Karpas-422 (cell line): ENCODE measurements around the gene IGFBPL1. TPM values are rescaled to one million over a fixed set of nuclear protein-coding genes. Genes with fewer than 3 reads are reported as not detected.

Source experiments
- DNase-seq: peaks from one replicate; pipeline ENCODE4 v3.0.0-alpha.2; 2015
- H2AFZ ChIP-seq: fragments of 200-600 bp; sonication (generic); 2 replicates; pipeline ENCODE4 v1.6.1; 2014; ENCODE audit warnings: antibody characterized with exemption, low read length, mixed read lengths
- H3K27ac ChIP-seq: fragments of 200-600 bp; sonication (generic); 2 replicates; pipeline ENCODE4 v1.5.1; 2014; ENCODE audit warnings: mild to moderate bottlenecking, low read length, moderate library complexity
- H3K27me3 ChIP-seq: fragments of 200-600 bp; sonication (generic); 2 replicates; pipeline ENCODE4 v1.6.1; 2014; ENCODE audit warnings: low read length, mixed read lengths
- H3K36me3 ChIP-seq: fragments of 200-600 bp; sonication (generic); 2 replicates; pipeline ENCODE4 v1.6.1; 2014; ENCODE audit warnings: low read length, mixed read lengths; ENCODE audit not compliant: insufficient read depth
- H3K4me1 ChIP-seq: fragments of 200-600 bp; sonication (generic); 2 replicates; pipeline ENCODE4 v1.6.1; 2014; ENCODE audit warnings: mild to moderate bottlenecking, low read length, mixed read lengths
- H3K4me2 ChIP-seq: fragments of 200-600 bp; sonication (generic); 2 replicates; pipeline ENCODE4 v1.6.1; 2014; ENCODE audit warnings: low read length, low read depth, mild to moderate bottlenecking; ENCODE audit not compliant: poor library complexity, severe bottlenecking
- H3K4me3 ChIP-seq: fragments of 200-600 bp; sonication (generic); 2 replicates; pipeline ENCODE4 v1.5.1; 2014; ENCODE audit warnings: mild to moderate bottlenecking, antibody characterized with exemption, low read length, mixed read lengths
- H3K79me2 ChIP-seq: fragments of 200-600 bp; sonication (generic); 2 replicates; pipeline ENCODE4 v1.6.1; 2014; ENCODE audit warnings: mild to moderate bottlenecking, low read length, mixed read lengths
- H3K9ac ChIP-seq: fragments of 200-600 bp; sonication (generic); 2 replicates; pipeline ENCODE4 v1.6.0; 2014; ENCODE audit warnings: low read length
- H3K9me2 ChIP-seq: fragments of 200-600 bp; sonication (generic), shearing (Covaris generic); replicated peaks from 2 replicates; pipeline ENCODE4 v1.6.0; 2014; ENCODE audit warnings: mild to moderate bottlenecking, low read length, moderate library complexity; ENCODE audit not compliant: insufficient read depth
- H3K9me3 ChIP-seq: fragments of 300-700, 200-600 bp; sonication (generic); 2 replicates; pipeline ENCODE4 v1.6.1; 2014; ENCODE audit warnings: low read length, mixed read lengths
- H4K20me1 ChIP-seq: fragments of 200-600 bp; sonication (generic); 2 replicates; pipeline ENCODE4 v1.6.1; 2014; ENCODE audit warnings: mild to moderate bottlenecking, antibody characterized with exemption, low read length, low read depth; ENCODE audit not compliant: insufficient read depth
- total RNA-seq: library from RNA; depleted of rRNA; stranded (reverse); fragments of >200 nt; shearing (Covaris generic); gene quantifications from 2 replicates; pipeline ENCODE4 v1.2.3, GENCODE V29; 2014; ENCODE audit warnings: low replicate concordance; rRNA removed

Gene IGFBPL1
- total RNA-seq, 1 experiment from 2014 or later, result not detected

DNA sequence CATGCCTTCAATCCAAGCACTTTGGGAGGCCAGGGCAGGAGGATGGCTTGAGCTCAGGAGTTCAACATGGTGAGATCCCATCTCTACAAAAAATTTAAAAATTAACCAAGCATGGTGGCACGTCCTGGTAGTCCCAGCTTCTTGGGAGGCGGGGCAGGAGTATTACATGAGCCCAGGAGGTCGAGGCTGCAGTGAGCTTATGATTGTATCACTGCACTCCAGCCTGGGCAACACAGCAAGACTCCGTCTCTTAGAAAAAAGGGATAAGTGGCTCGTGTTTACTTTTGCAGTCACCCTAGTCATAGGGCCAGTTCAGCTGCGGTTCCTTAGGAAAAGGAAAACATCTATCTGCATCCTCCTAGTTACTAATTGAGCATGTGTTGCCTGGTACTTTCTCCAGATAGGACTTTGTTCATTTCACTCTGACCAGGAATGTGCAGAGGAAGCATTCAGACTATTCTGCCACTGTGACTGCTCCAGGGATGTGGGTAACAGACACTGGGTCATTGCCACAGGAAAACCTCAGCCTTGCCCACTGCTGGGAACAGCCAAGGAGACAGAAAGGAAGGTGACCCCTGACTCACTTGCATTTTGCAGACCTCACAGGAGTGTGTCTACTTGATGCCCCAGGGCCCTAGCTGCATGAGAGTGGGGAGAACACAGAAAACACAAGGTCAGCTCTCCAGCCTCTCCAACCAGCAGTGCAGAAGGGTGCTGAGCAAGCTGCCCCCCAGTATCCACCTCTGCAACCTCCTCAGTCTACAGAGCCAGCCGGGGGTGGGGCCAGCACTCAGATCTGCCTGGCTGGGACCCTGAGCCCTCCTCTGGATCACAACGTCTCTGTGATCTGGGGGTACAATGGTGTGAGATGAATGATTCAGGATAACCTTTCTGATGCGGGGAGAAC lies 65.6 kb downstream of the IGFBPL1 start:
- DNase-seq, result no peak
- Histone ChIP-seq H3K27ac (no peak overlapping the region), H3K9me3 (no peaks in the 10 kb centered on the region), H3K9me2 (no peaks in the 10 kb centered on the region), H3K79me2 (no peaks in the 10 kb centered on the region), H3K4me1 (no peaks in the 10 kb centered on the region), H3K4me3 (no peak overlapping the region), H3K36me3 (no peaks in the 10 kb centered on the region), H3K4me2 (no peak overlapping the region), H3K9ac (no peak overlapping the region), H4K20me1 (no peaks in the 10 kb centered on the region), H2AFZ (no peak overlapping the region), H3K27me3 (no peaks in the 10 kb centered on the region)

DNA sequence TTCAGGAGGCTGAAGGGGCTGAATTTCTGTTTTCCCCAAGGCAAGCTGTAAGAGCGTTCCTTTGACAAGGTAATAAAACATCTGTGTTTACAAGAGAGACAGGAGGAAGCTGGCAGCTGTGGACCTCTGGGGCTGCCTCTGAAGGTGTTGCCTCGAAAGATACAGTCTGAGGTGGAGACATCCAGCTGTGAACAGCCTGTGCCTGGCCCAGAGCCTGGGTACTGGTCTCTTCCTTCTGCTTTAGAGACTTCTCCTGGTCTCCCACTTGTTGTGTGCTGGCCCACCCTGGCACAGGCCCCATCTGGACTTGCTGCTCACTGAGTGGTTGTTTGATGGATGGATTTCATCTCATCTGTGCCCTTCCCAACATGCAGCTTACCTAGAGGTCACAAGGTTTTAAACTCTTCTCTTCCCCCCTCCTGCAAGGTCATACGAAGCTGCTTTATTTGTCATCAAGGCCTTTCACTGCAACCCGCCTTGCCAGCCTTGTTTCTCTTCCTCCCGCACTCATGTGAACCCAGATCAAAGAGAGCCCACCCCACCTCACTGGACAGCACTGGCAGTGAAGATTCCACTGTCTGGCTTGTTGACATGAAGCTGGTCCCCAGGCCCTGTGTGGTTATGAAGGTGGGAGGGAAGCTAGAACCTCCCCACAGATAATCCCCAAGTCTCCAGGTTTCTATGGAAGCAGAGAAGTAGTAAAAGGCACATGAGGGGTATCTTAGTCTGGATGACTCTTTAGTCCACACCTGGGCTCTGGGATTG lies 66.7 kb downstream of the IGFBPL1 start:
- Histone ChIP-seq H3K4me2 (no peak overlapping the region), H3K79me2 (no peaks in the 10 kb centered on the region), H3K36me3 (no peaks in the 10 kb centered on the region), H3K4me3 (no peak overlapping the region), H3K9me3 (no peaks in the 10 kb centered on the region), H2AFZ (no peak overlapping the region), H3K27me3 (no peaks in the 10 kb centered on the region), H3K9ac (no peak overlapping the region), H3K4me1 (no peaks in the 10 kb centered on the region), H3K27ac (no peak overlapping the region), H3K9me2 (no peaks in the 10 kb centered on the region), H4K20me1 (no peaks in the 10 kb centered on the region)
- DNase-seq, result no peak

DNA sequence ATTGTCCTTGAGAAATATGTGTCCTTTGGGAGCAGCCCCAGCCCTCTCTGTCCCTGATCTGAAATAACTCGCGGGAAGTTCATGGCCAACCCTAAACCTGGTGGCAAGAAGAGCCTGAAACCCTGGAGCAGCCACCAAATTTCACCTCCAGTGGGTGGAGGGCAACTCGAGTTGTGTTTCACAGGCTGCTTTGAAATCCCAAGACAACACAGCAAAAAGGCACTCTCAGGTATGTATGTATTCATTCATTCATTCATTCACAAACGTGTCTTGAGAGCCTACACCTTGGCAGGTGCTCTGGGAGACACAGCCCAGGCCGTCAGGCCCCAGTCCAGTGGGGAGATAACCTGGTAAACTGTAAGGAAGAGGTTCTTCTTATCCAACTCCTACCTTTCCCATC lies 67.4 kb downstream of the IGFBPL1 start:
- Histone ChIP-seq H3K9me3 (no peaks in the 10 kb centered on the region), H3K27me3 (no peaks in the 10 kb centered on the region), H3K9ac (no peak overlapping the region), H3K4me1 (no peaks in the 10 kb centered on the region), H3K4me3 (no peak overlapping the region), H3K79me2 (no peaks in the 10 kb centered on the region), H3K4me2 (no peak overlapping the region), H4K20me1 (no peaks in the 10 kb centered on the region), H3K36me3 (no peaks in the 10 kb centered on the region), H2AFZ (no peak overlapping the region), H3K9me2 (no peaks in the 10 kb centered on the region), H3K27ac (no peak overlapping the region)
- no peak for DNase-seq

Other genes with a start within 250 kb of the IGFBPL1 start
- 10.3 and 16.3 TPM in 2 replicates for gene ALDH1B1, start 31.8 kb downstream of the IGFBPL1 start, total RNA-seq
- gene ANKRD18A, start 196.1 kb upstream of the IGFBPL1 start, total RNA-seq, result not detected in 2 replicates